Mesendoderm (in vitro differentiated cells): ENCODE results near the gene DLG5.

Source experiments
- DNase-seq: peaks from one replicate; pipeline ENCODE4 v3.0.0; 2013
- H2AK5ac ChIP-seq: 2 replicates; pipeline ENCODE4 v1.6.1; 2013; ENCODE audit warnings: low read length, inconsistent platforms
- H2BK120ac ChIP-seq: 2 replicates; pipeline ENCODE4 v1.6.1; 2013; ENCODE audit warnings: low read depth, mild to moderate bottlenecking, low read length, moderate library complexity, mixed read lengths
- H2BK15ac ChIP-seq: replicated peaks from 2 replicates; pipeline ENCODE4 v1.6.1; 2013; ENCODE audit warnings: low read depth, mild to moderate bottlenecking, moderate library complexity
- H2BK5ac ChIP-seq: 2 replicates; pipeline ENCODE4 v1.6.1; 2013; ENCODE audit warnings: low read length, inconsistent platforms
- H3K18ac ChIP-seq: 2 replicates; pipeline ENCODE4 v1.6.1; 2013; ENCODE audit warnings: mild to moderate bottlenecking, low read length, mixed read lengths
- H3K23ac ChIP-seq: one replicate; pipeline ENCODE4 v1.6.1; 2013; ENCODE audit warnings: low read length
- H3K27ac ChIP-seq: 2 replicates; pipeline ENCODE4 v1.5.1; 2013; ENCODE audit warnings: low read depth, mild to moderate bottlenecking, inconsistent platforms, low read length, moderate library complexity
- H3K27me3 ChIP-seq: 2 replicates; pipeline ENCODE4 v1.6.1; 2013; ENCODE audit warnings: low read length, control low read depth, mild to moderate bottlenecking, inconsistent platforms; ENCODE audit not compliant: insufficient read depth, poor library complexity
- H3K36me3 ChIP-seq: 2 replicates; pipeline ENCODE4 v1.6.1; 2013; ENCODE audit warnings: low read length, inconsistent platforms; ENCODE audit not compliant: control insufficient read depth, insufficient read depth
- H3K4ac ChIP-seq: one replicate; pipeline ENCODE4 v1.6.1; 2013; ENCODE audit warnings: low read depth, mild to moderate bottlenecking, low read length, moderate library complexity
- H3K4me1 ChIP-seq: 2 replicates; pipeline ENCODE4 v1.6.1; 2013; ENCODE audit warnings: low read depth, low read length, inconsistent platforms; ENCODE audit not compliant: control insufficient read depth
- H3K4me2 ChIP-seq: 2 replicates; pipeline ENCODE4 v1.6.1; 2013; ENCODE audit warnings: low read length
- H3K4me3 ChIP-seq: 2 replicates; pipeline ENCODE4 v1.5.1; 2013; ENCODE audit warnings: mild to moderate bottlenecking, low read length
- H3K56ac ChIP-seq: one replicate; pipeline ENCODE4 v1.6.1; 2013; ENCODE audit warnings: low read length
- H3K79me1 ChIP-seq: 2 replicates; pipeline ENCODE4 v1.6.1; 2013; ENCODE audit warnings: low read length, inconsistent platforms
- H3K79me2 ChIP-seq: 2 replicates; pipeline ENCODE4 v1.6.1; 2013; ENCODE audit warnings: mild to moderate bottlenecking, low read length; ENCODE audit not compliant: control insufficient read depth, insufficient read depth
- H3K9ac ChIP-seq: 2 replicates; pipeline ENCODE4 v1.6.1; 2013; ENCODE audit warnings: low read length, inconsistent platforms
- H4K5ac ChIP-seq: one replicate; pipeline ENCODE4 v1.6.1; 2013; ENCODE audit warnings: low read length
- H4K8ac ChIP-seq: one replicate; pipeline ENCODE4 v1.6.1; 2013; ENCODE audit warnings: low read depth, mild to moderate bottlenecking, control low read depth, low read length, moderate library complexity
- WGBS: extraction: QIAGEN DNeasy Blood & Tissue Kit; methylation state at CpG from one replicate; pipeline ENCODE4 v1.1.7; 2013; ENCODE audit warnings: low lambda C conversion rate, missing lambda C conversion rate; ENCODE audit not compliant: insufficient coverage; ENCODE audit errors: extremely low coverage; 5-methylcytosine and 5-hydroxymethylcytosine counted together

DLG5 gene

DNA sequence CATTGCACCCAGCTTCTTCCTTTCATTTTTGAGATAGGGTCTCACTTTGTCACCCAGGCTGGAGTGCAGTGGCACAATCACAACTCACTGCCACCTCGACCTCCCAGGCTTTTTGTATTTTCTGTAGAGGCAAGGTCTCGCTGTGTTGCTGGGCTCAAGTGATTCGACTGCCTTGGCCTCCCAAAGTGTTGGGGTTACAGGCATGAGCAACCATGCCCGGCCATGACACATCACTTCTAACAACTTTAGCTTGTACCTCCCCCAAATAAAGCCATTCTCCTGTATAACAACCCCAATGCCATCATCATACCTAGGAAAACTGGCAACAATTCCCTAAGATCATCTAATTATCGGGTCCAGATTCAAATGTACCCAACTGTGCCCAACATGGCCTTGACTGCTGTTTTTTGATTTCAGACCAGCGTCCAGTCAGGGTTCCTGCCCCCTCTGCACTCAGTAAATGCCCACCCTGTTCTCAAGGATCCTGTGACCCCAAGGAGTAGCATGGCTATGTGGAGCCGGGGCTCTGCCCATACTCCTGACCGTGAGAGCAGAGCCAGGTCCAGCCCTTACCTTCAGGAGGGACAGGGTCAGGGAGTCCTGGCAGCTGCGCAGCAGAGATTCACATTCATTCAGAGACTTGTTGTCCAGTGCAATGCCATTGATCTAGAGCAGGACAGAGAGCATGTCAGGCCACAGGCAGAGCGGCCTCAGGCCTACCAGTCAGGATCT, 102.6 kb downstream of the DLG5 start:
- DNase-seq, result no peak
- Histone ChIP-seq H3K79me2 (no peaks in the 10 kb centered on the region), H3K4me1 (no peaks in the 10 kb centered on the region), H4K5ac (no peak overlapping the region), H2BK120ac (no peak overlapping the region), H3K18ac (no peak overlapping the region), H3K23ac (no peak overlapping the region), H3K4me3 (no peak overlapping the region), H2AK5ac (no peak overlapping the region), H2BK5ac (no peak overlapping the region), H3K79me1 (peaks cover 2% of the 10 kb centered on the region), H3K27ac (no peak overlapping the region), H2BK15ac (no peak overlapping the region), H3K4ac (no peak overlapping the region), H3K36me3 (peaks cover 21% of the 10 kb centered on the region), H3K56ac (no peak overlapping the region), H3K27me3 (no peaks in the 10 kb centered on the region), H4K8ac (no peak overlapping the region), H3K9ac (no peak overlapping the region), H3K4me2 (no peak overlapping the region)
- WGBS, result no CpG with 5 or more reads among the region's 10 CpGs

DNA sequence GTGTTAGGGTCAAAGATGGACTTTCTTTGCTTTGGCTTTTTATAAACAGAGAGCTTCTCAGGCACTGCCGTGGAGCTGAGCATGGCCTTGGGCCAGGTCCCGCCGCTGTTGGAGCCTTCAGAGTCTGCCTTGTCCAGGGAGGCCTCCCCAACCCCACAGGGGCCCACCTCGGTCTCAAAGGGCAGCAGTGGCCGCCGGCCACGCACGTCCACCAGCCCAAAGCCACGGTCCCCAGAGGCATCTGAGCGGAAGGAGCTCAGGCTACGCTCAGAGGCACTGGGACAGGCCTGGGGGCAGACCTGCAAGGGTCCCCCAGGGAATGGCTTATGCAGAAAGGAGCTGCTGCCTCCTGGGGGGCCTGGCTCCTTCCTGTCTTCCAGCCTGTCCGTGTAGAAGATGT, 105.0 kb downstream of the DLG5 start:
- DNase-seq, result no peak
- Histone ChIP-seq H3K23ac (no peak overlapping the region), H3K27me3 (no peaks in the 10 kb centered on the region), H4K8ac (no peak overlapping the region), H2BK5ac (no peak overlapping the region), H3K4me2 (no peak overlapping the region), H2BK120ac (no peak overlapping the region), H3K4ac (no peak overlapping the region), H3K4me3 (no peak overlapping the region), H4K5ac (no peak overlapping the region), H3K27ac (no peak overlapping the region), H3K79me2 (no peaks in the 10 kb centered on the region), H3K79me1 (peaks cover 2% of the 10 kb centered on the region), H3K36me3 (peaks cover 32% of the 10 kb centered on the region), H3K56ac (no peak overlapping the region), H3K4me1 (no peaks in the 10 kb centered on the region), H3K18ac (no peak overlapping the region), H2BK15ac (no peak overlapping the region), H2AK5ac (no peak overlapping the region), H3K9ac (no peak overlapping the region)
- no CpG with 5 or more reads among the region's 12 CpGs for WGBS

DNA sequence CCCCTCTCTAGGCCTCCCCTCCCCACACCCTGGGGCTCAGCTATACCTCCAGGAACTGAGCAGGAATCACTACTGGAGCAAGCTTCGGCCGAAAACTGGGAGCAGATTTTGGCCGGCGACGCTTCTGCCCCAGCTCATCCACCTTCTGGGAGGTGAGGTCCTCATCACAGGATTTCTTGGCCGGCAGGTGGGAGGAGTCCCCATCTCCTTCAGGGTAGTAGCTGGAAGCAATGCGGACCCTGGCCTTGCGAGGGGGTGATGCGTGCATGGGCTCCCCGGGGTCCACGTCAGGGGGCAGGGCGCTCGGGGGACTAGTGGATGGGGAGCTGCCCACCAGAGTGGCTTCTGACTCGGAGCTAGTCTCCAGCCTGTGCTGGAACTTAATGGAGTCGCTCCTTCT, 105.5 kb downstream of the DLG5 start:
- Histone ChIP-seq H2BK15ac (no peak overlapping the region), H3K23ac (no peak overlapping the region), H3K4me3 (no peak overlapping the region), H2AK5ac (no peak overlapping the region), H3K27me3 (no peaks in the 10 kb centered on the region), H3K27ac (no peak overlapping the region), H3K18ac (no peak overlapping the region), H3K36me3 (peaks cover 34% of the 10 kb centered on the region), H3K4me2 (no peak overlapping the region), H3K79me2 (no peaks in the 10 kb centered on the region), H3K56ac (no peak overlapping the region), H2BK120ac (no peak overlapping the region), H4K5ac (no peak overlapping the region), H3K9ac (no peak overlapping the region), H4K8ac (no peak overlapping the region), H3K4ac (no peak overlapping the region), H3K79me1 (peaks cover 1% of the 10 kb centered on the region), H2BK5ac (no peak overlapping the region), H3K4me1 (no peaks in the 10 kb centered on the region)
- no peak for DNase-seq
- WGBS, result no CpG with 5 or more reads among the region's 15 CpGs

GRCh38 chr10:77820349-77820748, 106.2 kb downstream of the DLG5 start:
- Histone ChIP-seq H3K9ac (no peak overlapping the region), H3K27ac (no peak overlapping the region), H3K4me3 (no peak overlapping the region), H3K4me1 (no peaks in the 10 kb centered on the region), H3K4ac (no peak overlapping the region), H3K36me3 (peaks cover 38% of the 10 kb centered on the region), H3K79me1 (no peaks in the 10 kb centered on the region), H2BK5ac (no peak overlapping the region), H2AK5ac (no peak overlapping the region), H2BK15ac (no peak overlapping the region), H3K4me2 (no peak overlapping the region), H4K8ac (no peak overlapping the region), H3K27me3 (no peaks in the 10 kb centered on the region), H3K79me2 (no peaks in the 10 kb centered on the region), H3K18ac (no peak overlapping the region), H3K23ac (no peak overlapping the region), H4K5ac (no peak overlapping the region), H3K56ac (no peak overlapping the region), H2BK120ac (no peak overlapping the region)
- no CpG with 5 or more reads among the region's 9 CpGs for WGBS
- DNase-seq, result no peak

DNA sequence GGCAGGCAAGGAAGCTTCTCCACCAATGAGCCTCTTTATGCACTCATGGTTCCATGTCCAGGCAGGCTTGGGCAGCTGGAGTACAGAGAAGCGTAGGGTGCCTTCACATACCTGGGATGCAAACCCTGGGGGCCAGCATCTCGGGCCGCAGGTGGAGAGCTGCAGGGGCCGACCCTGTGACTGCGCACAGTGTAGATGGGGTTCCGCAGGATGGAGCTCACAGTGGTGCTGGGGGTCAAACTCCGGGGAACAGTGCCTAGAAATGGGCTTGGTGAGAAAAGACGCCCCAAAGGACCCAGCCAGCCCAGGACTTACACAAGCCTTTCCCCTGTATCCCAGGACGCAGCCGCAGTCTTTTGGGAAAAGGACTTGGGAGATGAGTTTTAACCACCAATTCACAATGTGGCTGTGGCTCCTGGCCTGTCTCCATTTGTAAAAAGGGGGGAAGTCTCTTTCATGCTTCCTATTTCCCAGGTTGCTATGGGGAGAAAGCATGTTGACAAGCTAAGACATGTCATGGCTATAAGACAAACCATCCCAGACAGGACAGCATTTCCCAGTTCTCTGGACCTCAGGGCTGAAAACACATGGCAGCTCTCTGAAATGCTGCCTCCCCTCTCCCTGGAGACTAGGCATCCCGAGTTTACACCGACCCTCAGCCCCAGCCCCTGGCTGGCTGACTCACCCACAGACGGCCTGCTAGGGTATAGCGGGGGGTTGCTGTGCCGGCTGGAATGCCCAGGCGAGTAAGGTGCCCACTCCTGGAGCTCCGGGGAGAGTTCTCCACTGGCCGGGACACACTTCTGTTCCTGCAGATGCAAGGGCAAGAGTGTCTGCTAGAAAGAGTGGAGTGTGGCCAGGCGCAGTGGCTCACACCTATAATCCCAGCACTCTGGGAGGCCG, 107.1 kb downstream of the DLG5 start:
- Histone ChIP-seq H3K79me1 (no peaks in the 10 kb centered on the region), H3K23ac (no peak overlapping the region), H3K4me1 (no peaks in the 10 kb centered on the region), H4K8ac (no peak overlapping the region), H3K79me2 (no peaks in the 10 kb centered on the region), H3K27me3 (no peaks in the 10 kb centered on the region), H2BK120ac (no peak overlapping the region), H3K36me3 (peaks cover 36% of the 10 kb centered on the region), H3K4me3 (no peak overlapping the region), H2BK15ac (no peak overlapping the region), H4K5ac (no peak overlapping the region), H3K4me2 (no peak overlapping the region), H2AK5ac (no peak overlapping the region), H3K56ac (no peak overlapping the region), H3K4ac (no peak overlapping the region), H3K27ac (no peak overlapping the region), H3K18ac (no peak overlapping the region), H3K9ac (no peak overlapping the region), H2BK5ac (no peak overlapping the region)
- no peak for DNase-seq
- WGBS, result no CpG with 5 or more reads among the region's 20 CpGs
